CMK (cell line): Measurements from ENCODE around the gene ITGAV.

ENCODE experiments used
- DNase-seq: peaks from one replicate; pipeline ENCODE4 v3.0.0-alpha.2; 2010; ENCODE audit warnings: low read depth

The ITGAV gene

DNA sequence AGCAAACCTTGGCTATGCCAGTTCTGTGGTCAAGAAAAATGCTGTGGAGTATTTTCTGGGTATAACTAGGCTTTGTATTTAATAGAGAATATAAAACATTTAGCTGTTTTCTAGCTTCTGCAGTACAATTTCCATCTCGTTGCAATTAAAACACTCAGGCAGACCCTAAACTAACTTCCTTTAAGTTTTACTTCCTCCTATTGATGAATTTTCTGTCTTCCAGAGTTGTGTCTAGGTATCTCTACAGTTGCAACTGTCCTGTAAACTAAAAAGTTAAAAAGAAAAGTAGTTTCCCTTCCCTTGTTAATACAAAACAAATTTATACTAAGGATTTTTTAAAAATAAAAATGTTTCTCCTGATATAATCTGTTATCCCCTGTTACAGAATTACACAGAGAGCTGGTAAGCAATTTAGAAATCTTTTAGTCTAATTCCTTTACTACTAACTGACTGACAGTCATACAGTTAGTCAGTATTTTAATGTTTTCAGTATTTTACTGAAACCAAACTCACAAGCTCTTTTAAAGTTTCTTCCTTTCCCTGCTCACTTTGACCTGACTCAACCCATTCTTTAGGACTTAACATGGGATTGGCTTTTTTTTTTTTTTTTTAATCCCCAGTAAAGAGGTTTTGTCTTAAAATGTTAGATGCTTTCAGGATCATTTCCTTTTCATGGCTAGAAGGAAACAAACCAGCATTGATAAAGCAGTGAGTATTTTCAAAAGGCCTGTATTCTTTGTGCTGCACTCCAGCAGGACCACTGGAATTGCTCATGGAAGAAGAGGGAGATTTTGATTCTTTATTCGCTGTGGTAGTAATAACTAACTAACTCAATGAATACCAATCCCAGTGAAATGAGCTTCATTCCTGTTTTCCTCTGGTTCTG lies 22.9 kb downstream of the ITGAV start:
- DNase-seq: no peak

DNA sequence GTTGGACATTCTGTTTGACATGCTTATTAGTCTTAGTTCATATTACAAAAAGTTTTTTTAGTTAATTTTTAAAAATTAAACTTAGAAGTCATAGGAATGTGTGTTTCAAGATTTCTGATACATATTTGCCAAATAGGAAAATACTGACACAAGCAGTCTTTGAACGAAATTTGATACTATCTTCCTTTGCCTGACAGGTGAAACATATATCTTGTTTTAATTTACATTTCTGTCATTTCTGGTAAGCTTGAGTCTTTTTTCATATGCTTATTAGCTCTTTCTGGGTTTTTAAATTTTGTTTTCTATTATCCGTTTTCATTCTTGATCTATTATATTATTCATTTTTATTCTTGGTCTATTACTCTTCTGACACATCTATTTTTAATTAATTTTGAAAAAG lies 24.5 kb downstream of the ITGAV start:
- no peak for DNase-seq

DNA sequence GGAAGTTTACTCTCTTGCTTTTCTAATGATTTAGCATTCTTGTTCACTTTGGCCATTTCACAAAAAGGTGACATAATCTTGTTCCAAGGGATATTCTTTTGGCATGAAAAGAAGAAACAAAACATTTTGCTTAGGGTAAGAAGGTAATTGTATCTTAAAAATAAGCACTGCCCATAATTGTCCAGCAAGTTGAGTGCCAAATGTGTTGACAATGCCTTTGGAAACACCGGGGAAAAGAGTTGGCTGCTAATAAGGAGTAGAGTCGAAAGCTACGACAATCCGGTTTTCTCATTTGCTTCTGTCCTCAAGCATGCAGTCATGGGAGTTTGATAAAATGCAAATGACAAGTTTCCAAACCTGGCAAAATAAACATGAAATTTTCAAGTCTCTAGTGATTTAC lies 27.3 kb downstream of the ITGAV start:
- no peak for DNase-seq

DNA sequence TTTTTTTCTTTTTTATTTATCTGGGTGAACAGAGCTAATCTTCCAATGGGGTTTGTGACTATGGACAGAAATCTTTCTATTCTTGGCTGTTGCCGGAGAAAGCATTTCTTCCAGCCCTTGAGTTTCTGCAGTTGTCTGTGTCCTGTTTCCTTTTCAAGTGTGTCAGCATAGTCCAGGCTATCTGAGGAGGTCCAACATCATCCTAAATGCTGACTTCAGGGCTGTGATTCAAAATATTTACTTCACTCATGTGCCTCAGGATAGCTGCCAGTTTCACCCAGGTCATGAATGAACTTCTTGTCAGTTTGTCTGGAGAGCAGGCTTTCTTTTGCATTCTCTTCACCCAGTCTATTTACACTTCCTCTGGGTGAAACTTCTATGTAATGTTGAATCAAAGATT lies 27.9 kb downstream of the ITGAV start:
- no peak for DNase-seq

DNA sequence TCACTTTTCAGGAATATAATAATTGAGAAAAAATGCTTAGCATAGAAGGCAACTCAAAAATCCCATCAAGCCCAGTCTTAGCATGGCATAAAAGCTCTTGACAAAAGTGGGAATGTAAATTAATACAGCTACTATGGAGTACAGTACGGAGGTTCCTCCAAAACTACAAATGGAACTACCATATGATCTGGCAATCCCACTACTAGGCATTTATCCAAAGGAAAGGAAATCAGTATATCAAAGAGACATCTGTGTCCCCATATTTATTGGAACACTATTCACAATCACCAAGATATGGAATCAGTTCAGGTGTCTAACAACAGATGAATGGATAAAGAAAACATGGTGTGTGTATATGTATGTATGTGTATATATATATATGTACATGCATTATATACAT lies 28.8 kb downstream of the ITGAV start:
- DNase-seq: no peak

DNA sequence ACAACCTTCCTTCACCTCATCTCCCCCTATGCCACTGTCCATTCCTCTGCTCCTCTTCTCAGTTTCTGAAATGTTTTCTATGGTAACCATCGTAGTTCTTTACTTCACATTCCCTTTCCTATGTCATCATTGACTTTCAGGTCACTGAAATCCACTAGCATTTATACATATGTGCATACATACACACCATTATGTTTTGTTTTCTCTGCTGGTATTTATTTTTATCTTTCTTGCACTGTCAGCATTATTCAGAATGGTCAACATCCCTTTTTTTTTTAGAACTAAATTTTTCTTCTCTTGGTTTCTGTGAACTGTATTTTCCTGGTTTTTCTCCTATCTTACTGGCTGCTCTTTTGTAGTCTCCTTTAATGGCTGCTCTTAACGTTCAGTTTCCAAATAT lies 33.2 kb downstream of the ITGAV start:
- no peak for DNase-seq

DNA sequence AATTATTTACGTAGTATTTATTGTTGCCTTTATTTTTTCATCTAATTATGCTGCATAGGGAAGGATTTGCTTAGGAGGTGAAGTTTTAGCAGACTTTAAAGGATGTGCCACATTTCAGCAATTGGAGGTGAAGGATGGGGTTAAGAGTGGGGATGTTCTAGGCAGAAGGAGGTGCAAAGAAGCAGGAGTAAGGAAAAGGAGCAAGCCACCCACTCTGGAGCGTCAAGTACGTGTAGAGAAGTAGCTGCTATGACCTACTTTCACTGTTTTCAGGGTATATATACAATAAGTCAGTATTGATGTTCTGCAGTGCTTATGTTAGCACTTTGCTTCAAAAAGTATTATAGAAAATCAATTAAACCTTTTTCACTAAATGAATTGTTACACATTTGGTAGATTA lies 34.4 kb downstream of the ITGAV start:
- no peak for DNase-seq

DNA sequence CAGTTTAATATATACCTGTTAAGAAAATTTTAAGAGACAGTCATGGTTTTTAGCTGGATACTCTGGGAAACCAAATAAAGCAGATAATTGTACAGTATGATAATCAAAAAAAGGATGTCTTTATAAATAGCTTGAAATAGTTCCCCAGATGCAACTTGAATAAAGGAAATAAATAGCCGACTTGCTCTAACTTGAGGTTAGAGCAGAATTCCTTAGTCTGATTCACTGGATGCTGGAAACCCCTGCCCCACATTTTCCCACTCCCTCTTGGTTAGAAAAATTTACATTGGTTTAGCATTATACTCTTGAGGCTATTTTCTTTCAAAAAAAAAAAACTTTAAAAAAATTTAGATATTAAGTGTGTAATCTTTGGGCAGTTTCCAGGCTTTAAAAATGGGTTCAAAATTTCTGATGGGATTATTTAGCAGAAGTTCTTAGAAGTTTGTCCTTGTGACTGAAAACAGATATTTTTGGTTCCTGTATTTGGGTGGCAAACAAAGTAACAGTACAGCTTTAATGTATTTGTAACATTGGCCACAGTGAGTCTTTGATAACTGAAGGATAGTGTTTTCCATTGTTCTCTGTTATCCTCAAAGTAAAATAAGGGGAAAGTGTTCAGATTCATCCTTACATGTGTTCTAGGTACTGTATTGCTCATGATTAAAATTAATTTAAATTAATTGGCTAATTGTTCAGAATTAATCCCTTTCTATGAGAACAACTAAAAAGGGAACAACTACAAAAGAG lies 39.6 kb downstream of the ITGAV start:
- DNase-seq: no peak

DNA sequence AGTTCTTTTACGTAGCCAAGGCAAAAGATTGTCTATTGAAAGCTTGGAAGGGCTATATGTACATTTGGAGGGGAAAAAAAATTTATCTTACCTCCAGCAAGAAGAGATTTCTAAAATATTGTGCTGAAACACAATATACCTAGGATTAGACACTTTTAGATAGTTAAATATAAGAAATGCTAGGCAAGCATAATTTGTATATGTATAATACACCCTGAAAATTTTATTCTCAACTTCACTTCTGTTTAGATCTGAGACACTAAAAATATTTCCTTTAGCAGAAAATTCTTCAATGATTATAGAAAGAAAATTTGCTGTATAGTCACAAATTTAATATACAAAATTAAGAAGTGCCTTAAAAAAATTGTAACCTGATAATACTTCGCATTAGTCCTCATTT lies 42.6 kb downstream of the ITGAV start:
- DNase-seq: no peak

DNA sequence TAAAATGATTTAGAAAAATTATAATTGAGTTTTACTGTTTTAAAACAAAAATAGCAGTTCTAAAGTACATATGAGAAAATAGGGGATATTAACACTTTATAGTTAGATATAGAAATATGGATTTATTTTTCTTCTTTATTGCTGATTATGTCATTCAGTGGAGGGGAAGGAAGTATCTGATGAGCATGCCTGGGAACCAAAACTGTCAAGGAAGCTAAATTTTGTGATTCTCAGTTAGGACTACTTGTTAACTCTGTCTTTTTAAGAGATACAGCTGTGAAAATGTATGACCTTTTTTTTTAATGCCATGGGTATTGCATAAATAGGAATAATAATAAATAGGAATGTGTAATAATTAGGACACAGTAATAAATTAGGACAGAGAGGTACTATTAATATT lies 44.8 kb downstream of the ITGAV start:
- DNase-seq: no peak

DNA sequence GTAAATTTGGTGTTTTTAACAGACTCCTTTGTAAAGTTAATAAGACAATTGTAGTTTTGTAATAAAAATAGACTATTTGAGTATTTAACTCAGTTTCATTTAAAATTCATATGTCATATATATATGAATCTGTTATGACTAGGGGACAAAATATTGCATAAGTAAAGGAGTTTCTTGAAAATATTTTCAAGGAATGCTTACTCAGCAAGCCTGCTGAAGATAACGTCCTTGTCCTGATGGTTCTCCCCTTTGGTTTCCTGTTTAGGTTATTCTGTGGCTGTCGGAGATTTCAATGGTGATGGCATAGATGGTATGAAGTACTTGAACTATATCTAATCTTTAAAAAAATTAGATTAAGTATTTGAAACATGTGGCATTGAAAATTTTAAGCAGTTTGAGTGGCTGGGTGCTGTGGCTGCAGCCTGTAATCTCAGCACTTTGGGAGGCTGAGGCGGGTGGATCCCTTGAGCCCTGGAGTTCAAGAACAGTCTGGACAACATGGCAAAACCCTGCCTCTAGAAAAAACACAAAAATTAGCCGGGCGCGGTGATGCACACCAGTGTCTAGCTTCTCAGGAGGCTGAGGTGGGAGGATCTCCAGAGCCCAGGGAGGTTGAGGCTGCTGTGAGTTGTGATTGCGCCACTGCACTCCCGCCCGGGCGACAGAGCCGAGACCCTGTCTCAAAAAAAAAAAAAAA lies 47.1 kb downstream of the ITGAV start:
- no peak for DNase-seq

DNA sequence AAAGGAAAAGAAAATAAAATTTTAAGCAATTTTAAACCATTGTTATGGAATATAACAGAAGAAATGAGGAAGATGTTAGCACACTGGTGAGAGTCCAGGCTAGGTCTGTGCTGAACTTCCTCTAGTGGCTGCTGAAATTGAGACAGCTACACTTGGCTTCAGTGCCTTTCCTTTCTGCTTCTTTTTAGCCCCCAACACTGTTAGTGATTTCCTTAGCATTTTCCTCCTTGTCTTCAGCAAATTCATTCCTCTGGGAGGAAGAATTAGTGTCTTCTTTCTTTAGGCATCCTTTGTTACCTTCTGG lies 47.6 kb downstream of the ITGAV start:
- DNase-seq: no peak

DNA sequence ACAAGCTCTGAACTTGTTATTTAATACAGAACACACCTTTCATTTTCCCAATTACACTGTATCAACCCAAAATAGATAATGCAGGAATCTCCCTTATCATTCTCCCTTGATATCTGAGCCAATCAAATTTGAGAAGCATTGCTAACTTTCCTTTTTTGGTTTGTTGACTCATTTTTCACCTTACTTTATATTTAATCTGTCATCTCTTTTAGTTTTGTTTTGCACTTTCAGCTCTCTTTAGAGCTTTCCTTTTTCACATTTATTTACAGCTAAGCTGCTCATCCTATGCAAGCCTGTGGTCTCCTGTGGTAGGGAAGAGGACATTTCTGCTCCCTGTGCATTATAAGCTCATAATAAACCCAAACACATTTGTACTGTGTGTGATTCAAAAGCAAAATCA lies 50.1 kb downstream of the ITGAV start:
- no peak for DNase-seq

DNA sequence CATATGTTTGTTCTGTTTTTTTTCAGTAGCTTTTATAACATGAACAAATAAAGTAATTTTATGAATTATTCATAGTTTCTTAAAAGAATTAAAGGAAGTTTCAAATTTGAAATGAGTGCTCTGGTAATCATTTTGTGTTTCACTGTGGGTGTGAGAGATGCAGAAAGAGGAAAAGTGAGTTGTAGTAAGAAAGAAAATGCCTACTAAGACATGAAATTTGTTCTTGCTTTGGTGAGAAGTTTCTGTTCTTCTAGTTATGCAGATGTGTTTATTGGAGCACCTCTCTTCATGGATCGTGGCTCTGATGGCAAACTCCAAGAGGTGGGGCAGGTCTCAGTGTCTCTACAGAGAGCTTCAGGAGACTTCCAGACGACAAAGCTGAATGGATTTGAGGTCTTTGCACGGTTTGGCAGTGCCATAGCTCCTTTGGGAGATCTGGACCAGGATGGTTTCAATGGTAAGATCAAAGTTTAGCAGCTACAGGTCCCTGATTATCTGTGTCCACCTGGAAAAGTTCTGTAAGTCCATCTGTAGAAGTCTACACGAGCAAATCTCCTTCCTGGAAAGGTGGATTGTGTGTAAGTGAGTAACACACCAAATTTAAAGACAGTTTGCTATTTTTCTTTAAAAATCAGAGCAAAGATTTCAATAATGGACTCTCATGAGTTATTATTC lies 51.4 kb downstream of the ITGAV start:
- no peak for DNase-seq

DNA sequence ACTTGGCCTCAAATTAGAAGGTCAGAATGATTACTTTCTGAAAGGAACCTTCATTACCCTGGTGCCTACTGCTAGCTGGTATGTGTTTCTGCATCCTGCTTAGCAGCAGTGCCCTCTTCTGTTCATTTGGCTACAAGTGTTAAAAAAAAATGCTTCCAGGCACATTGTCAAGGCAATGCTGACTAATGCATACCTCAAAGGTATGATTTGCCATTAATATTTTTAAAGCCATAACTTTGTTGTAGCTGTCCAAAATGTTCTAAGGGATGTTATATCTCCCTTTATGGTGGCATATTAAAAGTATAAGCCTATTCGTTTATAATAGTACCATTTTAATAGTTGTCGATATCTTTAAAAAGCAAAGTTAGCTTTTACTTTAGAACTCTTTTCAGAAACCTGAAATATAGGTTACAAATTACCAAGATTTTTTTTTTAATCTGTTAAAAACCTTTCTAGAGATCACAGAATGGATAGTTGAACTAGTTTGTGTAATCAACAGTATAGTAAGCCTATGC lies 52.0 kb downstream of the ITGAV start:
- no peak for DNase-seq

DNA sequence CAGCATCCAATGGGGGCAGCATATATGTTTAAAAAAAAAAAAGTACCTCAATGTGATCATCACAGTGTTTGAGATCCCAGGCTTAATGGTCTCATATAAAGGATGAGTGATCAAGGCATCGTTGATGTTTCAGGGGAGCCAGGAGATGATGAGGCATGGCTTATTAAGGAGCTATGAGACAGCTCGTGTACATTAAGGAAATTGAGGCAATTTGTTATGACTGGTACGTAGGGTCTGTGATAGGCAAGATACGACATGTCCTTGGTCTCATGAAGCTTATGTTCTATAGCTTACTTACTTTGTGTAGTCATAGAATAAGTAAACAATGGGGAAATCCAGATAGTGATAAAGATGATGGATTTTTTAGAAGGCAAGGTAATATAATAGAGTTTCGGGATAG lies 54.9 kb downstream of the ITGAV start:
- no peak for DNase-seq

DNA sequence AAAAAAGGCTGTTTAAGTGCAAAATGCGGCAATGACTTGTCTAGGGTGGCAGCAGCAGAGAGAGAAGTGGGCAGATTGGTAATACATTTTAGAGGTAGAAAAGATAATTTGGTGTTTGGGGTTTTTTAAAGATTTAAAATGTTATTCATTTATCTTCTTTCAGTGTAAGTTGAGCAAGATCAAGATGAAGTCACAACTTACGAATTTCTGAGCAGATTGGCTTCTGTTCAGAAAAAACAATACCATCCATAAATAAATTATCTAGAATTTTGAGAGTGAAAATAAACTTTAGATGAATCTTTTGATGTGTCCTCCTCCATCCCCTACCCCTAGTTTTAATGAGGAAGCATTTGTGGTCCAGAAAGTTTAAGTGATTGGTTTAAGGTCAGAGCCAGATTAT lies 56.1 kb downstream of the ITGAV start:
- no peak for DNase-seq

DNA sequence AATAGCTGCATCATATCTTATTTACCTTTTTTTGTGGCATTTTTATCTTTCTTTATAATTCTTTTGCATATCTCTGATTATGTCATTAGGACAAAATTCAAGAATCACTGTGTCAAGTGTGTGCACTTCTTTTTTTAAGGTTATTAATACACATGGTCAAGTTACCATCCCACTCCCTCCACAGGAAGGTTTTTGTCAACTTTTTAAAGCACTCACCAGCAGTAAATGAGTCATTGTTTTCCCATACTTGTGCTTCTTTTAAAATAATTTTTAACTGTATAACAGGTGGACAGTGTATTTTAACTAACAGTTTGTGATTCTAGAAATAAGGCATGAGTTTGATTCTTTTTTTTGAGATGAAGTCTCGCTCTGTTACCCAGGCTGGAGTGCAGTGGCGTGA lies 58.3 kb downstream of the ITGAV start:
- no peak for DNase-seq

DNA sequence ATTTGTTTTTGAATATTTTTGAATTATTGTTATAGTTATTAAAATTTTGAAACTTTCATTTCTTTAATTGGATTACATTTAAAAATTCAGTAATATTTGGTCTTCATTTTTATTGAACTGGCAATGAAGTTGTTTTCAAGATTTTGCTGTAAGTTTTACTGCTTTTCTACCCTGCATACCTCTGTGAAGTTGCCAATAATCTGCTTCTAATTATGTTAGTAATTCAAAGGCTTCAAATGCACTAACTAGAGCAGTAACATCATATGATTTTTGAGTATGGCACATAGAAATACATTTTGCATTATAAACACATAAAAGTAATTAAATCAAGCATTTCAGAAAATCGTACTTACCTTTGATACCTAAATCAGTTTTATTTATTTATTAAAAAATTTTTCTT lies 63.7 kb downstream of the ITGAV start:
- DNase-seq: no peak

DNA sequence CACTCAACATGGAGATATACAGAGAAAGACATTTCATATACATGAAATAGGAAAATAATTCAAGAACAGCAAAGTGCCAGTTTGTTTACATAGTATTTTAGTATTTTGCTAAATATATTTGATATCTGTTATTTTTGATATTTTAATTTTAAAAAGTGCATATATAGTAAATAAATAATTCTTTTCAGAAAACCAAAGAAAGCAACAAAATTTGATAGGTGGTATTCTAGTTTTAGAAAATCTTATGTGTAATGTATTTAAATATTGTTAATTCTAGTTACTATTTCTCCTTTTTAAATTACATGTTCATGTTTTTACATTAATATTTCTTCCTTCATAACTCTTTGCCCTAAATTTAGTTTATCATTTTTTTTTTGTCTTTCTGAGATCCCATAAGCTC lies 69.5 kb downstream of the ITGAV start:
- DNase-seq: no peak

DNA sequence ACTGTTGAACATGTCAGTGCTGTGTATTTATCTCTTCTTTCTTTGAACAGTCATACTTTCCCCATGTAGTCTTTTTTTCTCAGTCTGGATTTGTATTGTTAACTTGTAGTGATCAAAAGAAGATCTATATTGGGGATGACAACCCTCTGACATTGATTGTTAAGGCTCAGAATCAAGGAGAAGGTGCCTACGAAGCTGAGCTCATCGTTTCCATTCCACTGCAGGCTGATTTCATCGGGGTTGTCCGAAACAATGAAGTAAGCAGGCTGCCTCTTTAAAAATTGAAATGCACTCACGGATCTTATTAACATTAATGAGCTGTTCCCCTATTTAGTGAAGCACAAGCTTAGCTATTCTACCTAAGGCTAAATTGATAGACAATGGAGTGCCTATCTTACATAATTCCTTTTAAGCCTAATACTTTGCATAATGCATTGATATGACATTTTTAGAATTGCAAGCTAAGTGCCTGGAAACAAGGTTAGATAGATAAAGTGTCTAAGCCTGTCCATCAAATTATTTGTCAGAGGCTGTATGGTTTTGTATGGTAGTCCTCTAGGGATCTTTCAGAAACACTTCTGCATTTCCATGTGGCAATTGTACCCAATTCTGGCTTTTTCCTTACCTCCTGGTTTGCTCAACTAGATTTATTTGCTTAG lies 74.7 kb downstream of the ITGAV start:
- DNase-seq: no peak

DNA sequence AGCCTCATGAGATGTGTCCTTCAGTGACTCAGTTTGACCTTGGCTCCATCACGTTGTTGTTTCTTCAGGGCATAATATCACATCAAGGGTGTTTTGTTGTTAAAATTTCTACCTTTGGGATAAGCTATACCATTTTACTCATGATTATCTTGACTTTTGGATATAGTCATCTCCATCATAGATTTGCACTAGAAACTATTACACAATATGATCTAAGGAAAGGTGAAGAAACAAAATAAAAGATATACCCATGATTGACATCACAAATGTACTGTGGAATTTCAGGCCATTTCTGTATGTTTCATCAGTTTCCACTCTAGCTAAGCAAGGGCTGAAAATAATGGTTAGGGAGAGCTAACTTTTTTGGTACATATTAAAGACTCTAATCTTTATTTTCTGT lies 79.3 kb downstream of the ITGAV start:
- no peak for DNase-seq
